Parathyroid adenoma (tissue), 2 donors: Measurements from ENCODE around the gene PTPN14.

ENCODE experiments used
- H2AFZ ChIP-seq: fragments of 300-600 bp; sonication (generic); one replicate; pipeline ENCODE4 v1.7.0; 2017; ENCODE audit warnings: antibody characterized with exemption, mild to moderate bottlenecking
- H3K27ac ChIP-seq: fragments of 300-600 bp; sonication (generic); one replicate; pipeline ENCODE4 v1.7.0; 2017
- H3K27me3 ChIP-seq: fragments of 300-600 bp; sonication (generic); one replicate; pipeline ENCODE4 v1.7.0; 2017; ENCODE audit warnings: low read length; ENCODE audit not compliant: control insufficient read depth, insufficient read depth
- H3K36me3 ChIP-seq: fragments of 300-600 bp; sonication (generic); one replicate; pipeline ENCODE4 v1.7.0; 2017; ENCODE audit warnings: low read length; ENCODE audit not compliant: control insufficient read depth, insufficient read depth
- H3K4me1 ChIP-seq: fragments of 300-600 bp; sonication (generic); one replicate; pipeline ENCODE4 v1.7.0; 2017; ENCODE audit warnings: control low read depth
- H3K4me2 ChIP-seq: fragments of 300-600 bp; sonication (generic); one replicate; pipeline ENCODE4 v1.7.0; 2017; ENCODE audit warnings: low read length
- H3K4me3 ChIP-seq: fragments of 300-600 bp; sonication (generic); one replicate; pipeline ENCODE4 v1.7.0; 2017; ENCODE audit warnings: low read depth, low read length
- H3K79me2 ChIP-seq: fragments of 300-600 bp; sonication (generic); one replicate; pipeline ENCODE4 v1.7.0; 2017; ENCODE audit warnings: control low read depth
- H3K9ac ChIP-seq: fragments of 300-600 bp; sonication (generic); one replicate; pipeline ENCODE4 v1.7.0; 2017; ENCODE audit warnings: mild to moderate bottlenecking
- H3K9me3 ChIP-seq: fragments of 300-600 bp; sonication (generic); one replicate; pipeline ENCODE4 v1.7.0; 2017; ENCODE audit warnings: low read length; ENCODE audit not compliant: control insufficient read depth
- CTCF ChIP-seq: fragments of 300-600 bp; sonication (generic); IDR thresholded peaks from one replicate; pipeline ENCODE4 v1.7.0; 2017; ENCODE audit warnings: antibody characterized with exemption, mild to moderate bottlenecking
- donor health status: primary hyperparathyroidism.

PTPN14 gene

DNA sequence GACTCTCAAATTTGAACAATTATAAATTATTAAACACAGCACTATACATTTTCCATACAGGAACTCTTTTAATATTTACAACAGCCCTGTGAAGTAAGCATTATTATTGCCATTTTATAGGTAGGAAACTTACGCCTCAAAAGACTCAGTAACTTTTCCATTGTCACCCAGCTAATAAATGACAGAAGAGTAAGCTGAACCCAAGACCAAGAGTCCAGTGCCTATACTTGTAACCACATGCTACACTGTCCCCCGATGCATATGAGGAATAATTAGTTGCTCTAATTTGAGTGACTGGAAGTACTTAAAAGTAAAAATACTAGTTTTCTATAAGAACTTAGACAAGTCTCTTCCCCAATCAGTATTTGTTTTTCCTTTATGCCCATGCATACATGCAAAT lies 88.5 kb downstream of the PTPN14 start:
- H2AFZ ChIP-seq = no peak overlapping the region
- H3K36me3 ChIP-seq = no peaks in the 10 kb centered on the region
- no peak overlapping the region for H3K9ac ChIP-seq
- H3K4me3 ChIP-seq = no peak overlapping the region
- H3K79me2 ChIP-seq = no peaks in the 10 kb centered on the region
- no peak overlapping the region for H3K4me2 ChIP-seq
- no peaks in the 10 kb centered on the region for H3K27me3 ChIP-seq
- H3K4me1 ChIP-seq = no peaks in the 10 kb centered on the region
- no peak for TF ChIP-seq CTCF
- no peak overlapping the region for H3K27ac ChIP-seq
- H3K9me3 ChIP-seq = no peaks in the 10 kb centered on the region

DNA sequence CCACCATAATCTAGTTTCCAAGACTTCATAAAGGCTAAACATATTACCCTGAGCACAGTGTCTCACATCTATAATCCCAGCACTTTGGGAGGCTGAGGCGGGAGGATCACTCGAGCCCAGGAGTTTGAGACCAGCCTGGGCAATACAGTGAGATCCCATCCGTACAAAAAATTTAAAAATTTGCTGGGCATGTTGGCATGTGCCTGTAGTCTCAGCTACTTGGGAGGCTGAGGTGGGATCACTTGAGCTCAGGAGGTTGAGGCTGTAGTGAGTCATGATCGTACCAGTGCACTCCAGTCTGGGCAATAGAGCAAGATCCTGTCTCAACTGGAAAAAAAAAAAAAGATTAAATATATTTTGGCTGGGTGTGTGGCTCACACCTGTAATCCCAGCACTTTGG lies 90.1 kb downstream of the PTPN14 start:
- Histone ChIP-seq H3K36me3 (no peaks in the 10 kb centered on the region), H3K27me3 (no peaks in the 10 kb centered on the region), H3K9me3 (no peaks in the 10 kb centered on the region), H3K4me2 (no peak overlapping the region), H3K9ac (no peak overlapping the region), H3K4me3 (no peak overlapping the region), H3K79me2 (no peaks in the 10 kb centered on the region), H2AFZ (no peak overlapping the region), H3K27ac (no peak overlapping the region), H3K4me1 (no peaks in the 10 kb centered on the region)
- no peak for TF ChIP-seq CTCF

GRCh38 chr1:214460304-214460916 lies 91.0 kb downstream of the PTPN14 start:
- Histone ChIP-seq H2AFZ (no peak overlapping the region), H3K4me1 (no peaks in the 10 kb centered on the region), H3K27ac (no peak overlapping the region), H3K9me3 (no peaks in the 10 kb centered on the region), H3K79me2 (no peaks in the 10 kb centered on the region), H3K27me3 (no peaks in the 10 kb centered on the region), H3K4me2 (no peak overlapping the region), H3K36me3 (no peaks in the 10 kb centered on the region), H3K9ac (no peak overlapping the region), H3K4me3 (no peak overlapping the region)
- no peak for TF ChIP-seq CTCF

GRCh38 chr1:214459895-214460294 lies 91.5 kb downstream of the PTPN14 start:
- Histone ChIP-seq H3K4me1 (no peaks in the 10 kb centered on the region), H3K9me3 (no peaks in the 10 kb centered on the region), H3K27me3 (no peaks in the 10 kb centered on the region), H2AFZ (no peak overlapping the region), H3K9ac (no peak overlapping the region), H3K27ac (no peak overlapping the region), H3K4me3 (no peak overlapping the region), H3K4me2 (no peak overlapping the region), H3K36me3 (no peaks in the 10 kb centered on the region), H3K79me2 (no peaks in the 10 kb centered on the region)
- TF ChIP-seq CTCF = no peak

GRCh38 chr1:214458541-214458940 lies 92.9 kb downstream of the PTPN14 start:
- no peaks in the 10 kb centered on the region for H3K79me2 ChIP-seq
- no peak overlapping the region for H3K27ac ChIP-seq
- TF ChIP-seq CTCF = no peak
- no peaks in the 10 kb centered on the region for H3K4me1 ChIP-seq
- H3K9ac ChIP-seq = no peak overlapping the region
- H3K27me3 ChIP-seq = no peaks in the 10 kb centered on the region
- H2AFZ ChIP-seq = no peak overlapping the region
- H3K4me2 ChIP-seq = no peak overlapping the region
- H3K9me3 ChIP-seq = no peaks in the 10 kb centered on the region
- no peaks in the 10 kb centered on the region for H3K36me3 ChIP-seq
- H3K4me3 ChIP-seq = no peak overlapping the region
